PC-3 (cell line): ENCODE data around the gene C1orf21.

ENCODE experiments used
- CTCF ChIP-seq: fragments of 300-600 bp; sonication (generic); conservative IDR thresholded peaks from 2 replicates; pipeline ENCODE4 v1.5.1; 2017; ENCODE audit warnings: antibody characterized with exemption, low read depth, mild to moderate bottlenecking, low read length
- EZH2 ChIP-seq: fragments of 300-600 bp; sonication (generic); IDR thresholded peaks from one replicate; pipeline ENCODE4 v1.6.1; 2017; ENCODE audit warnings: antibody characterized with exemption, mild to moderate bottlenecking, low read length; ENCODE audit not compliant: unreplicated experiment
- EZH2phosphoT487 ChIP-seq: fragments of 300-600 bp; sonication (generic); IDR thresholded peaks from 2 replicates; pipeline ENCODE4 v1.6.1; 2018; ENCODE audit warnings: mild to moderate bottlenecking, antibody characterized with exemption, low read length, borderline replicate concordance

GRCh38 chr1:184646824-184647223 lies 260.0 kb downstream of the C1orf21 start:
- TF ChIP-seq CTCF (no peak), EZH2 (no peak), EZH2phosphoT487 (no peak)
